GM18909 (cell line): ENCODE results near the gene TVP23A.
"Not testable (repeated sequence)": the region's sequence is repeated elsewhere in the genome, so short reads cannot be mapped to it uniquely, and the experiment has no call there.

Source experiments
- ATAC-seq: cut with Tn5 transposase; IDR thresholded peaks from one replicate; pipeline ENCODE4 v1.9.1; 2021; ENCODE audit warnings: mild to moderate bottlenecking; ENCODE audit not compliant: unreplicated experiment, poor library complexity

TVP23A gene

GRCh38 chr16:10808218-10808617, 10.4 kb downstream of the TVP23A start:
- no peak for ATAC-seq

GRCh38 chr16:10806698-10807097, 11.9 kb downstream of the TVP23A start:
- no peak for ATAC-seq

- no peak for ATAC-seq
Measured at GRCh38 chr16:10805334-10805733, 13.3 kb downstream of the TVP23A start.

- no peak for ATAC-seq
Measured at GRCh38 chr16:10799736-10800135, 18.9 kb downstream of the TVP23A start.

GRCh38 chr16:10791048-10791447, 27.5 kb downstream of the TVP23A start:
- ATAC-seq: no peak

- not testable (repeated sequence) for ATAC-seq
Measured at GRCh38 chr16:10788630-10789029, 30.0 kb downstream of the TVP23A start.

GRCh38 chr16:10787304-10787703, 31.3 kb downstream of the TVP23A start:
- ATAC-seq: no peak

GRCh38 chr16:10782628-10783027, 36.0 kb downstream of the TVP23A start:
- ATAC-seq: no peak

GRCh38 chr16:10780628-10781027, 38.0 kb downstream of the TVP23A start:
- no peak for ATAC-seq

GRCh38 chr16:10779908-10780307, 38.7 kb downstream of the TVP23A start:
- not testable (repeated sequence) for ATAC-seq

- ATAC-seq: no peak
Measured at GRCh38 chr16:10777356-10777755, 41.2 kb downstream of the TVP23A start.

GRCh38 chr16:10776923-10777322, 41.7 kb downstream of the TVP23A start:
- not testable (repeated sequence) for ATAC-seq

- peak; percentile 74 for ATAC-seq
Measured at GRCh38 chr16:10776280-10776679, 42.3 kb downstream of the TVP23A start.

GRCh38 chr16:10770907-10771306, 47.7 kb downstream of the TVP23A start:
- no peak for ATAC-seq

- no peak for ATAC-seq
Measured at GRCh38 chr16:10769381-10769780, 49.2 kb downstream of the TVP23A start.

- no peak for ATAC-seq
Measured at GRCh38 chr16:10767127-10767526, 51.5 kb downstream of the TVP23A start.

- ATAC-seq: peak; percentile 67
Measured at GRCh38 chr16:10765772-10766171, 52.8 kb downstream of the TVP23A start.

GRCh38 chr16:10763456-10763855, 55.1 kb downstream of the TVP23A start:
- no peak for ATAC-seq

- ATAC-seq: no peak
Measured at GRCh38 chr16:10762336-10763016, 56.1 kb downstream of the TVP23A start.

GRCh38 chr16:10761373-10761772, 57.2 kb downstream of the TVP23A start:
- ATAC-seq: no peak

GRCh38 chr16:10760858-10761257, 57.7 kb downstream of the TVP23A start:
- no peak for ATAC-seq

- no peak for ATAC-seq
Measured at GRCh38 chr16:10756574-10756973, 62.0 kb downstream of the TVP23A start.
